ENCODE data around the gene SP7.
"Not testable (repeated sequence)": the region's sequence is repeated elsewhere in the genome, so short reads cannot be mapped to it uniquely, and the experiment has no call there.

SP7 gene

DNA sequence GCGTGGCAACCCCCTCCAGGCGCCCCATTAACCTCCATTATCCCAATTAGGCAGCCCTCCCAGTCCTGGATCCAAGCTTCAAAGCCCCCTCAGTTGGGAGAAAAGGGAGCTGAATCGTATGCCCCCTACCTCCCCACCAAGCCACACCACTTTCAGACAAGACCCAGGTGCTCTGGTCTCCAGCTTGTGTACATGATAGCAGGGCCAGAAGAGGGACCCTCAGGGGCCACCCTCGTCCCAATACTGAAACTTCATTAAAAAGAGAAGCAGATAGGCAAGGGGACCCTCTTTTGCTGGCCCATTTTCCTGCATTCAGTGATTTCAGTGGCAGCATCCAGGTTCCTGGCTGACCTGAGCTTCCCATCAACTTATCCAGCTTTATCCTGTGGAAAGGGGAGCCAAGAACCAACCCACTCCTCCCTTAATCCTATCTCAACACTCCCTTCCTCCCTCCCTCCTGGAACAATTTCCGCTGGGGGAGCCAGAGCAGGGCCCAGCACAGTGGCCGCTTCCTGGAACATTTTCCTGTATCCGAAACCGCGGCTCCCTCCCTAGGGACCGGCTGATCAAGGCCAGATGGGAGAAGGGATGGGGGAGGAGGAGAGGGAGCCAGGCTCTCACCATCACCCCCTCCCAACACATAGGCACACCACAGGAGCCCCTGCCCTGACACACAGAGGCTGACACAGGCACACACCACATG lies 9.5 kb upstream of the SP7 start:
- DNase-seq = no peak

DNA sequence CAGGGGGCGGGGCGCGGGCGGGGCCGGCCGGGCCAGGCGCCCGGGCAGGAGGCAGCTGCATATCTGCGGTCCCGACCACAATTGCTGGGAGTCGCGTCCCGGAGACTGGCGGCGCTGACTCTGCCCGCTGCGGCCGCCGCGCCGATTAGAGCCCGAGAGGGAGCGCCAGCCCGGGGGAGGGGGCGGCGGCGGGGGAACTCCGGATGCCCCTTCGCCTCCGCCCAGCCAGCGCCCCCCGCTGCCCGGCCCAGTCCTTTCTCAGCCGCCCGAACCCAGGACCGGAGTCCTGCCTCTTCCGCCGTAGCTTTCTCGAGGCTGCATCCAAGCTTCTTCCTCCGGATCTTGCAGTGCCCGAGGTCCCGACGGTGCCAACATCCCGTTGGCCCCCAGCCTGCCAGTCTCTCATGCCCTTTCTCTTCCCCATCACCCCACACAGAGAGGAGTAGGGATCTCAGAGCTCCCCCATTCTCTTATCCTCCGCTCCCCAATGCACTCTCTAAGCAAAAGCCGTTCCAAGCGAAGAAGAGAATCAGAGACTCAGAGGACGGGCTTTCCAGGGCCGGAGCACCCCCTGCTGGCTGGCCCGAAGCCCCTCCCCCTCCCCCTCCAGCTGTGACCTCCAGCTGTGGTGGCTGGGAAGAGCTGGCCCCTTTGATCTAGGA lies 8.8 kb upstream of the SP7 start:
- DNase-seq = peak; percentile 54 to 60

DNA sequence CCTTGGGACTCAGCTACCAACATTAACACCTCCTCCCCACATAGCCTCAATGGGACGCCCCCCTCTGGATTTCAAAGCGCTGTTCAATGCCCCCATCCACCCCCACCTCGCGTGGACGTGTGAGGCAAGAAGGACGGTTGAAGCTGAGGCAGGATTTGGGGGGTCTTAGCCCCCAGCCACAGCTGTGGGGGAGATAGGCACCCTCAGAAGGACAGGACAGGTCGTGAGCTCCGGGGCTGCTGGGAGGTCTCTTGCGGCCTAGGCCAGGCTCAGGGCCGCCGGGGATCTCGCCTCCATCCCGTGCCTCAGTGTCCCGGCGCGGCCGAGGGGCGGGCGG lies 8.3 kb upstream of the SP7 start:
- no peak for DNase-seq

DNA sequence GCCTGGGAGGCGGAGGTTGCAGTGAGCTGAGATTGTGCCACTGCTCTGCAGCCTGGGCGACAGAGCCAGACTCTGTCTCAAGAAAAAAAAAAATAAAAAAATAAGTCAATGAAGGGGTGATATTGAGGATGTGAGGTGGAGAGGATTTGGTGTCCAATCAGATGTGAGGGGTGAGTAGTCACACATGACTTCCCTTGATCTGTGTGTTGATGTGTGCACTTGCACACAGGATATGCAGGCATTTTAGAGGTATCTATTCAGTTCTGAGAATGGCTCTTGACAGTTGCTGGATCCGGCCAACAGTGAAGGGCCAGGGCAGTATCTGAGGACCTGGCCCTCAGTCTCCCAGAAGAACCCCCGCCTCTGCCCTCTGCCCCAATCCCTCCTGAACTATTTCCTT lies 7.8 kb upstream of the SP7 start:
- no peak for DNase-seq

DNA sequence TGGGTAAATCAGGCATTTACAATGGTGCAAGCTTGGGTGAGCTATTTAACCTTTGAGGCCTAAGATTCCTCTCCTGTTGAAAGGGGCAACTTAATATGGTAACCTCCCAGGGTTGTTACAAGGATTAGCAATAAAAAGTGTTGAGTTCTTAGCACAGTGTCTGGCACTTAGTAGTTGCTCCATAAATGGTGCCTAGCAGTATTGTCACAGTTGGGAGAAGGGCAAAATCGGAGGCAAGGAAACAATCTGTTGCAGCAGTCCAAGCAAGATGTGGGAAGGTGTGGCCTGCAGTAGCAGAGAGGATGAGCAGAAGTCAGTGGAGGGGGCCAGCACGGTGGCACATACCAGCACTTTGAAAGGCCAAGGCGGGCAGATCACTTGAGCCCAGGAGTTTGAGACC lies 7.3 kb upstream of the SP7 start:
- DNase-seq = no peak

DNA sequence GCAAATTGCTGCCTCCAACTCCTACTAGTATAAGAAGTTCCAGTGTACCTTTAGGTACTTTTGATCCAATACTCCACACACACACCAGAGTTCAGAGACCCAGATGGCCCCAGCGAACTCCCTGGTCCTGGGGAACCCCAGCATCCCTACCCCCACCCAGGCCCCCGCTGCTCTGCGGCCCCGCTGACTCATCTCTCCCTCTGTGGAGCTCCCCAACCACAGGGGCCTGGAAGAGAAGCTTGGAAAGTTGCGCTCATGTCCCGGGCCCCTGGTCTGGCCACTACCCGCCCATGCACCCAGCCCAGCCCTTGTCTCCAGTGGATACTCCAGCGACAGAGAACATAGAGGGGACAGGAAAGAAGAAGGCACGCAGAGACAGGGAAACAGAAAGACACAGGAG lies 4.2 kb upstream of the SP7 start:
- DNase-seq = no peak

DNA sequence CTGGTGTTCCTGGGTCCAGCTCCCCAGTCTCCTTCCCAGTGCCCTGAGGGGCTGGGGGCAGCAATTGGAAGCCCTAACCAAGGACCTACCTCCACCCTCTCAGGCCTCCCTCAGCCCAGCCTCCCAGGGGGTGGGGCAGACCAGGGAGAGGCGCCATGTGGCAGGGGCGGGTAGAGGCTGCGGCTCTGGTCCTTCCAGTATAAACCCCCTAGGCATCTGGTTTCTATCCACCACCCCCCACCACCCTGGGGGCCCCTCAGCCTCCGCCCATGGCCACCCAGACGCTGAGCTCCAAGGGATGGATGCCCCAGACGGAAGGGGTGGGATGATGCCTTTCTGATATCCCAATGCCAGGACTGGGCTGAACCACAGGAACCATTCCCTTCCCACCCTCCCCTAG lies 2.8 kb upstream of the SP7 start:
- DNase-seq = no peak

DNA sequence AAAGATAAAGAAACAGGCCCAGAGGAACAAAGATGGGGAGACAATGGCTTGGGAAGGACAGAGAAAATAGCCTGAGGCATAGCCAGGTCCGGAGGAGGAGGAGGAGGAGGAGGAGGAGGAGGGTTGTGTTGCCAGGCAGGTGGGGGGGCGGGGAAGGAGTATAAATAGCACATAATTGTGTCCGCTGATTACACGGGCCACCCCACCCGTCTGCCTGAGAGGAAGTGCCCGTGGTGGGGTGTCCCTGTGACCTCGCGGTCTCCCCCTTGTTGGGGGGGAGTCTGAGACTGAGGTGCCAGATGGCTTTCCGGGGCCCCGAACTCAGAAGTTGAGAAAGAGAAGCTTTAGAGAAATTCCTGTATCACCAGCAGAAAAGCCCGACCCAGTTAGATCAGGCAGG lies 1.9 kb upstream of the SP7 start:
- DNase-seq = no peak

DNA sequence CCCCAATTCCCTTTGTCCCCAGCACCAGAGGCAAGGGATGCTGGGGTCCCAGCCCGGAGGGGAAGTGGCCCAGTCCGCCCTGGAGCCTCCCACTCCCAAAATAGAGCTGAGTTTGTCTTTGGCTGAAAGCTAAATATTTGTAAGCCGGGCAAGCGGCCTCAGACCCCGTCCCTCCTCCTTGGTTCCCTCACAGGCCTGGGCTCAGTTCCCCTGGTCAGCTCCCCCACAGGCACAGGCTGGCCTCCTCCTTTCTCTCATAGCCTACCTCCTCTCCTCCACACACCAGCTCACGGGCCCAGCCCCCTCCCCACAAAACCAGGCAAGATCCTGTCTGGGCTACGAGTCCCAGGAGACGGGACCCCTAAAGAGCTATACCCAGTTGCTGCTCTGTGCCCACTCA lies 1.3 kb downstream of the SP7 start:
- DNase-seq = no peak

DNA sequence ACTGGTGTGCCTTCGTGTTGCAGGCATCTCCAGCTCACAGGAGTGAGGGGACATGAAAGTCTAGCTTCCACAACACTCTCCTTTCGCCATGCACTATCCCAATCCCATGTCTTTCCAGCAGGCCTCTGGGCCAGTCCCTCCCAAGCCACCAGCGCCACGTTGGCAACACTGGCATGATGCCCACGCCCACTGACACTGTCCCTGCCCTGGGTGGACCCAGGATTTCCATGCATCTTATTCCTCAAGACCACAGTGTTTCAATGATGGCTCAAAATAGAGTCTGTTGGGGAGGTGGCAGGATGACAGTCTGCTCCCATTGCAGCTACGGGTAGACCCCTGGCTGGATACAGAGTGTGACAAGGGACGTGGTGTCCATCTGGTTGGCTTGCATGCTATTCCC lies 2.3 kb downstream of the SP7 start:
- no peak for DNase-seq

DNA sequence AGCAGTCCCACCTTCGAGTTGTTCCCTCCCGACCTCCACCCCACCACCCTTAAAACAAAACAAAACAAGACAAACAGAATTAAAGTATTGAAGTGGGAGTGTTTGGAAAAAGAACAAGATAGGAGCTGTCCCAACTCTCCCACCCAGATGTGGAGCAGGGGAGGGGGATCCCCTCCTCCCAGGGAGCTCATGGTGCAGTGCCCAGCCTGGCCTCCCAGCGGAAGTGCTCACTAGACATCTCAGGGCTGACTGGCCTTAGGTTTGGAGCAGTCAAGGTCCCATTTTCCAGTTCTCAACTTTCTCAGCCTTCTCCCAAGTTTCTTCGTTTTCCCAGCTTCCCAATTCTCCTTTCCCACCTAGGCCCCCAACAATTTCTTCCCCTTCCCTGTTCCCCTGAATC lies 2.9 kb downstream of the SP7 start:
- no peak for DNase-seq

DNA sequence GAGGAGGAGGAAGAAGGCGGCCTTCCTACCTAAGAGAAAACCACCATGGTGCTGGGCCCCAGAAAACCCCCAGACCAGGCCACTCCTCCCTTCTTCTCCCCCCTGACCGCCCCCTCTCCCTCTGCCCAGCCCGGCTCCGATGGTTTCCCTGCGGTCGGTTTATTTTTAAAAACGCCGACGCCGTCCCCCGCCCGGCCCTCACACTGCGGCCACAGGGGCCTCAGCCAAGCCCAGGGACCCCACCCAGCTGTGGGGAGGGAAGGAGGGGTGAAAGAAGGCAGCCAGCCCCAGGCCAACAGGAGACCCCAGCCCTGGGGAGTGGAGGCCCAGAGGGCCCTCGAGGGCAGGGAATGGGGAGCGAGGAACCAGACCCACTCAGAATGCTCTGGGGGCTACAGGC lies 3.4 kb downstream of the SP7 start:
- no peak for DNase-seq

DNA sequence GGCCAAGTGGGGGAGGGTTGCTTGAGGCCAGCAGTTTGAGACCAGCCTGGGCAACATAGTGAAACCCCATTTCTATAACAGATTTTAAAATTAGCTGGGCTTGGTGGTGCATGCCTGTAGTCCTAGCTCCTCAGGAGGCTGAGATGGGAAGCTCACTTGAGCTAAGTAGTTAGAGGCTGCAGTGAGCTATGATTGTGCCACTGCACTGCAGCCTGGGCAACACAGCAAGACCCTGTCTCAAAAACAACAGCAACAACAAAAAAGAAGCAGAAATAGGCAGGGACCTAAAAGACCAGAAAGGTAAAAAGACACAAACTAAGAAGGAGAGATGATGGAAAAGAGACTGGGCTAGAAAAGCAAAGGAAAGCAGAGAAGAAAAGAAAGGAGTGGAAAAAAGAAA lies 3.8 kb downstream of the SP7 start:
- DNase-seq = not testable (repeated sequence)

DNA sequence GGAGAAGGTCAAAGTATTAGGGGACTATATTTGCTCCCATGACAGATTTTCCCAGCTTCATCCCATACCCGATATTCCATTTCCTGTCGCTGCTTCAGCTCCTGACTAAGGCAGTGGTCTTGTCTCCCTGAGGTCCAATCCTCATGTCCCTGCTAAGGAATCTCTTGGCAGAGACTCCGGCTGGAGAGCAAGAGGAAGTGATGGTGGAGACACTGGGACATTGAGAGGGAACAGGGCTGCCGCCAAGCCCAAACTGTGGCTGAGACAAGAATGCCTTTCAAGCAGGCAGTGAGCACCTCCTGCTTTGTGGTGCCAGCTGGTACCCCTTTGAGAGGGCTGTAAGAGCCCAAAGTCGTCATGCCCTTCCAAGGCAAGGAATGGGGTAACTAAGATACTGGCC lies 5.5 kb downstream of the SP7 start:
- DNase-seq = no peak

DNA sequence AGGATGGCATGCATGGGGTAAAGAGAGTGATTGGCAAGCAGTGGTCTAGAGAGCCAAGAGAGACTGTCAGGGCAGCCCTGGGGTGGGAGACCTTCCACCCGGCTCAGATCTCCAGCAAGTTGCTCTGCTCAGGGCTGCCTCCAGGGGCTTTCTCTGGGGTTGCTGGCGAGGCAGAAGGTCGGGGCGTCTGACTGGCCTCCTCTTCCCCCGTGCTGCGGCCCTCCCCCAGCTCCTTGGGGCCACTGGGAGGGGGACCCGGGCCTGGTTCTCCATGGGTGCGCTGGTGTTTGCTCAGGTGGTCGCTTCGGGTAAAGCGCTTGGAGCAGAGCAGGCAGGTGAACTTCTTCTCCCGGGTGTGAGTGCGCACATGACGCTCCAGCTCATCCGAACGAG lies 8.1 kb downstream of the SP7 start:
- DNase-seq = no peak

DNA sequence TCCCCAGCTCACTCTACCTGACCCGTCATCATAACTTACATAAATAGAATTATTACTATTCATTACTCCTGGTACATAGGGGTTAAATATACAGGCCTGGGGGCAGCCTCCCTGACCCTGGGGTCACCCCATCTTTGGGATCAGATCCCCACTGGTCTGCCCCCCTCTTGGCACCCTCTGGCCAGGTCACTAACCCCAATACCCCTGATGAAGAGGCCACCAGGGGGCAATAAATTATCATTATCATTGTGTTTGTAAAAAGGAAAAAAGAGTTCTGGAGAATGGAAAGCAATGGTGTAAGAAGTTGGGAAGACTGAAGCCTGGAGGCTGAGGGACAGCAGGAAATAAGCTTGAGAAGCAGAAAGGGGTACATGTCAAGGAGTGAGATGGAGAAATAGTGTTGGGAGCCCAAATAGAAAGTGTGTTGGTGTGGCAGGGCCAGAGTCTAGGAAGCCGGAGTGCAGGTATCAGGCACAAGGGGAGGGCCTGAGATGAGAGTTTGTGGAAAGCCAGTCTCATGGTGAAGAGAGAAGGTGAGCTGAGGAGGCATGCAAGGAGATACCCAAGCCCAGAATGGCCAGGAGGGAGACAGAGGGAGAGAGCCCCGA lies 8.6 kb downstream of the SP7 start:
- peak; percentile 18 to 37 for DNase-seq

DNA sequence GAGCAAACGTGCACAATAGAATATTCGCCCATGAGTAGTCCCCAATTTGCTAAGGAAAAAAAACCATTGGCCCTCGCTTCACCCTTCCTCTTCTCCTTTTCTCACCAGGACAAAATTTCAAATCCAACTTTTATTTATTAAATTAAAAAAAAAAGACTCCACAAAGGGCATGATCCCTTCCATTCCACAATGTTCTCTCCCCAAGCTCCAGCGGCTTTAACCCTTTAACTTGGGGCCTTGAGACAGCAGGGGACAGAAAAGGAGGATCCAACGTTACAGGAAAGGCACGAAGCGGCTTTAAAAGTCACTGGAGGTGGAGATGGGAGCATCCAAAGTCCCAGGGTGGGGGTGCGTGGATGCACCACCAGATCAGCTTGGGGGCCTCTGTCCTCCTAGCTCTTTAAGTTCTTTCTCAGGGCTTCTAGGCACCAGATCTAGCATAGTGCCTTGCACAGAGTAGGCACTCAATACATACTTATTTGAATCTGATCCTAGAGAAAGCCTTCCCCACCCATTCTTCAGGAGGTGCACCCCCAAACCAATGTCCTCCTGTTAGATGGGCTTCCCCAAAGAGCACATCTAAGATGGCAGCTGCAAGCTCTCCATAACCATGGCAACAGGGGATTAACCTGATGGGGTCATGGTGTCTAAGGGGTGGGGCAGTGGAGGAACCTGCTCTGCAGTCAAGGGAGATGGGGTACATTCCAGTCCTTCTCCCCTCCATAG lies 9.5 kb downstream of the SP7 start:
- DNase-seq = no peak

DNA sequence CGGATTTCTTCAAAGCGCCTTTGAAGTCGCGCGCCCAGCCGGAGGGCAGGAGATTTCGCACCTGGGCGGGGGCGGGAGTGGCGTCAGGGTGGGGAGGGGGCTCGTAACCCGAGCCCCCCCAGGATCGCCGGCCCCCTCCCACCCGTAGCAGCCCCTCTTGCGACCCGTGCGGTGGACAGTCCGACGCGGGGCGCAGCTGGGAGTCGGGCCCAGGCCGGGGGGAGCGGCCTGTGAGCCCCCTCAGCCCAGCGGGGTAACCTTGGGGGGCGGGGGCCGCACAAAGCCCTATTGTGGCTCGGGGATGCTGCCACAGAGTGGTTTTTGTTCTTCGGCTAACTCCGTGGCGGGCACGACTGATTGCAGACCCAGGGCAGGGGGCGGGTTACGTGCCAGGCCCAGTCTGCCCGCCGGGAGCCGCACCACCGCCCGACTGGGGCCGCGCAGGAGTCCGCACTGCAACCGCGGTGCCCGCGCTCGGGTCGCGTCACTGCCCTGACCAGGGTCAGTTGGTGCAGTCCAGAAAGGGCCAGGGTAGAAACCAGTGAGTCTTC lies 10.6 kb downstream of the SP7 start:
- DNase-seq = peak in 1 of 2 donors; percentile 19

DNA sequence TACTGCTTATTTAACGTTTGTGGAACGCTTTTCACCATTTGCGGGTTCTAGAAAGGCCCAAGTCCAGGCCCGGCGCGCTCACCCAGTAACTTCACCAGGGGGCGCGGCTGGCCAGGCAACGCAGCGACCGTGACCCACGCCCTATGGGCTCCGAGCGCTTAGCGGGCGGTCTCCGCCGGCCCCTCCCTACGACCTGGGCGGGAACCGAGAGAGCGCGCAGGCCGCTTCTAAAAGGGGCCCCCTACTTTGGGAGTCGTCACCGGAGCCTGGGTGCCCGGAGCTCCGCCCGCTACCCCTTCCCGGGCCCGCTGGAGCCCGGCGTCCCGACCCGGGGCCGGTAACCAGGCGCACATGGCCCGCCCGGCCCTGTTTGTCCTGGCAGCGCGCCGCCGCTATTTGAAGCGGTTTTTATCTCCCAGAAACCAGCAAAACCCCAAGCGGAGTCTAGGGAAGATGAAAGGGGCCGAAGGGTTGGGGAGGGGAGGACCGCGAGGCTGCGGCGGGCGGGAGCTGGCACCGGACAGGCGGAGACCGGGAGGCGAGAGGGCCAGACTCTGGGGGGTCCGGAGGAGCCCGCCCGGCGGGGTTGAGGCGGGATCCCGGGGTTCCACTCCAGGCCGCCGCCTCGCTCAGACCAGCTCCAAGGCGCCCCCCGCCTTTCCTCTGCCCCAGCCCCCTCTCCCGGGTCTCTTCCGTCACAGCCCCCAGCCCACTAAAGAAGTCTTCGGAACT lies 11.2 kb downstream of the SP7 start:
- peak; percentile 84 to 88 for DNase-seq

DNA sequence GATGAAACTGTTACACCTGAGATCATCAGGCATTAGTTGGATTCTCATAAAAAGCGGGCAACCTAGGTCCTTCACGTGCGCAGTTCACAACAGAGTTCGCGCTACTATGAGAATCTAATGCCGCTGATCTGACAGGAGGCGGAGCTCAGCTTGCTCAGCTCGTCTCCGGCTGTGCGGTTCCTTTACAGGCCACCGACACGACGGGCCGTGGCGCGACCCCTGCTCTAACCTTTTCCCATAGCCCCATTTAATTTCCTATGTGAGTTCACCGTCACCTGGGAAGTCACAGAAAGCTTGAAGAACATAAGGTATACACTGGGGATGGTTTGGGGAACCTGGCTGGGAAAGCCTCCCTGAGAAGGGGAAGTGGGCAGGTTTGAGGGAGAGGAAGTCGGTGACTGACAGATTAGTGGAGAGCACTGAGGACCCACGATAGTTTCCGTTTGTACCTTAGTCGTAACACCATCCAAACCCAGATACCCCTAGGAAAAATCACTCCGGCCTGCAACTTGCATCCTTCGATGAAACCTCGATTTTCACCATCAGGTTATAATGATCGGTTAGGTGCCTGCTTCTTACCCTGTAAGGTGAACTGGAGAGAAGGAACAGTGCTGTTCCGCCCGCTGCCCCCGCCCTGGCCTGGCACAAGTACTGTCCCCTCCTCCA lies 11.9 kb downstream of the SP7 start:
- DNase-seq = peak; percentile 44 to 49

DNA sequence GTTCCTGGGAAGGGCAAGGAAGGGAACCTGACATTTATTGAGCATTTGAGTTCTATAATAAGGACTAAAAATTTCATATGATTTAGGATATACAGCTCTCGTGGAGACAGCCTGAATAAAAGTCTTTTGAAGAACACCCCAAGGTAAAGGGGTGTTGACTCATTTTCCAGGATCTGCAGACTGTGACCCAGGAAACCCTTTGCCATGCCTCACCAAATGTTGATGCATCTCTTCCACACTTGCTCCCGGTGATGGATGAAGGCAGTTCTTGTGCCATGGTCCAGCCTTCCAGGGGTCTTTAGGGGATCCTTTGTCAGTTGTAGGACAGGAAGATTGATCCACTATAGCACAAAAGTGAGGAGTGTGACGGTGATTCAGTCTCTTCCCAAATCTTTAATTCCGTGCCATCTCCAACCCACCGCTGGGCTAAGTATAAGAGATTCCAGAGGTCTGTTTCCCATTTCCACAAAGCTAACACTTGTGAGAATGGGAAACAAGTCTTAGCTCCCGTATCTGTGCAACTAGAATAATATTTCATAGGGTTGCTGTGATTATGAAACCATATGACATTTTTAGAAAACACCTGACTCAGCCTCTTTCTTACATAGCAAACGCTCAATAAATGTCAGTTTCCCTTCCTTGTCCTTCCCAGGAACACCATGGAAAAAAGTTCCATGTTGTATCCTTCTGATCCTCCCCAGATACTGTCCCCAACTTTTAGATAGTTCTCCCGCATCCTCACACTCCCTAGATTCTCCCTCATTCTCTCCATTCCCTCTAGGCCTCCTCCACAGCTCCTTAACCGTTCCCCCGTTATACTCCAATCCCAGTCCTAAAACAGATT lies 15.6 kb downstream of the SP7 start:
- DNase-seq = no peak

Data from inflammatory macrophage (primary cell).